22Rv1 (cell line): ENCODE results near the gene KRT7.

Experiments used
- H3K27ac ChIP-seq: fragments of 450-650 bp; 2 replicates; pipeline ENCODE4 v1.5.1; 2017
- CTCF ChIP-seq: fragments of 450-650 bp; IDR thresholded peaks from 2 replicates; pipeline ENCODE4 v1.5.1; 2017; ENCODE audit warnings: mild to moderate bottlenecking
- ZFX ChIP-seq: fragments of 450-650 bp; IDR thresholded peaks from 2 replicates; pipeline ENCODE4 v1.6.1; 2017; ENCODE audit warnings: antibody characterized with exemption, borderline replicate concordance

KRT7 gene

GRCh38 chr12:52266514-52266913 is 33.5 kb downstream of the KRT7 start:
- TF ChIP-seq CTCF (no peak), ZFX (no peak)
- no peak overlapping the region for H3K27ac ChIP-seq

DNA sequence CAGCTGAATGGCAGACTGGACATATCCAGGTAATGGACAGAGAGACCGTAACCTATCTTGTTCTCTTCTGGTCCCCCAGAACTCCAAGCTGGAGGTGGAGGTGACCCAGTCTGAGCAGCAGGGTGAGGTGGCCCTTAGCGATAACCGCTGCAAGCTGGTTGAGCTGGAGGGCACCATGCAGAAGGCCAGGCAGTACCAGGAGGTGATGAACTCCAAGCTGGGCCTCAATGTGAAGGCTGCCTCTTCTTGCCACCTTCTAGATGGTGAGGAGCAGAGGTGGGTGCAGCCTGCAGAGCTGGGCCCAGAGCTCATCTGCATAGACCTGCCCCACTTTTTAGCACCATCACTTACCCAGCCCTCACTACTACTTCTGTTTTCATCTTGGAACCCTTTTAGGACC is 34.2 kb downstream of the KRT7 start:
- TF ChIP-seq ZFX (no peak), CTCF (no peak)
- no peak overlapping the region for H3K27ac ChIP-seq

DNA sequence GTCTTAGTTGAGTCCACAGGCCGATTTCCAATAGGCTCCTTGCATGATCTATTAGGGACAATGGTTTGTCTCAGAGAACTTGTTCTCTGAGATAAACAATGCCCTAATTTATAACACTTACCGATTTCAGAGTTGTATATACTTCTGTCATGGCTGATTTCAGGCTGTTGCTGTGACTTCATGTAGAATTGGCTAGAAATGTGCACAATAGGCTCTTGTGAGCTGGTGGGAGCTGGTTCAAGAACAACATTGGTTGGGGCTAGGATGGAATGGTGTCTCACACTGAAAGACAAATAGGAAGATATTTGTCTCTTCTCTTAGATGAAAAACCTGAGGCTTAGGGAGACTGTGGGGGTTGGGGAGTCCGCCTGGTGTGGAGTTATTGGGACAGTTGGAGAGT is 34.7 kb downstream of the KRT7 start:
- no peak overlapping the region for H3K27ac ChIP-seq
- TF ChIP-seq ZFX (no peak), CTCF (no peak)

DNA sequence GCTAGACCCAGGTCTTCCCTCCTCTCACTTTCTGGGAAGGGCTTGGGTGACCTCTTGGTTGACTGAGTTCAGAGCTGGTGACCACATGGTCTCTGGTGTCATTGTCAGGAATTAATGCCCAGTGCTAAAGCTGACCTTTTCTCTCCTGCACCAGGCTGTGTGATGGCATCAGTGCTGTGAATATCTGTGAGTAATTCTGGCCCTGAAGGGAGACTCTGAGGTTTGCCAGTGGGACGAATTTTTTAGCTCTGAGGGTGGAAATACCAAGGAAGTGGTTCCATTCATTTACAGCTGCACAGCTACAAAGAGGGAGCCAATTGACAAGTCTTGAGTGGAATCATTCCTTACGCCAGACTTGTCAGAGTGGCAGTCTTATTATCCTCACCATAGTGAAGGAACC is 35.2 kb downstream of the KRT7 start:
- no peak for TF ChIP-seq ZFX
- TF ChIP-seq CTCF: no peak
- no peak overlapping the region for H3K27ac ChIP-seq

DNA sequence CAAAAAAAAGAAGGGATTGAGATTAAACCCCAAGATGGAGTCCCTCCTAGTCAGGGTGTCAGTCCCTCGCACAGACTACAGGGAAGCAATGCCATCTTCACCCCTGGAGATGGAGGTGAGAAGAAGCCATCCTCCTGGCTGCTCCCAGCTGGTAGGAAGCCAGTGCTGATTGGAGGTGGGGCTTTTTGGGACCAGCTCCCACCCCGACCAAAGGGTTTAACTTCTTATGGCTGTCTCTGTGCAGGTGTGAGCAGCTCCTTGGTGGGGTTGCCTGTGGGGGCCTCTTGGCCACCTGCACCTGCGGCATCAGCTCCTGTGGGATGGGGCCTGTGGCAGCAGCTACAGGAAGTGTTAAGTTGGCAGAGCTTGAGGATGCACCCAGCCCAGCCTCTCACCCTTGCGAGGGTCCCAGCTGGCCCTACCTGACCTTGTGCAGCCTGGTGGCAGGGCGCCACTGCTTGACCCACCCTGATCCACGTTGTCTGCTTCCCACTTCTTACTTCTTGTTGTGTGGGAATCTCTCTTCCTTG is 37.6 kb downstream of the KRT7 start:
- TF ChIP-seq CTCF: no peak
- no peak for TF ChIP-seq ZFX
- no peak overlapping the region for H3K27ac ChIP-seq

- TF ChIP-seq CTCF (no peak), ZFX (no peak)
Observed at GRCh38 chr12:52271158-52271557, 38.1 kb downstream of the KRT7 start.

DNA sequence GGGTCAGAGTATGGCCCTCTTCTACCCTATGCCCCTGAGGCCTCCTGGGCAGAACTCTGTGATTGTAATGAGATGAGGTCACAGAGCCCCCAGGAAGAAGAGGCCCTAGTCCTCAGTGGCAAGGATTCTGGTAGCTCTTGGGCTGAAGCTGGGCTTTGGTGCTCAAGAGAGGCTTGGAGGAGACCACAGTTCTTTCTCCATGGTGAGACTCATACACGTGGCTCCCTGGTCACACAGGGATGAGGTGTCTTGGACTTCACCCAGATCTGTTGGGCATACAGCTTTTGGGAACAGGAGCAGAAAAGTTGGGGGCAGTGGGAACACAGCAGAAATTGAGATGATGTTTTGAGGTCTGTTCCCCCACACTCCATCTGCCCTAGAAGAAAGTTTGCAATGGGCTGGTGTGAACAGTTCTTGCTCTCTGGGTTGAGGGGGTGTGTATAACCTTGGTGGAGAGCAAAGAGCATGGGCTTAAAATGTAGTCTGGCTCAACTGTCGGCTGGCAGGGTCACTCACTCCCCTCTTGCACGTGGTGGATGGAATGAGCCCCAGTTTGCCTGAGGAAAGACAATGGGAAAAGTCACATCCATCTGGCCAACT is 41.6 kb downstream of the KRT7 start, which contains the start of gene KRT86:
KRT86 (plus strand) TSS at position 125 of the 600 bp plus-strand sequence. CDS start 27,272 bp downstream, outside the sequence.
- H3K27ac ChIP-seq: no peak within 1 kb of the TSS
- TF ChIP-seq CTCF: no peak
- TF ChIP-seq ZFX: no peak

More at GRCh38 chr12:52271158-52271557, 38.1 kb downstream of the KRT7 start:
- no peak overlapping the region for H3K27ac ChIP-seq
